Breast epithelium (tissue), 3 donors: ENCODE data around the gene PYURF.

ENCODE experiments used
- POLR2A ChIP-seq: fragments of 450-650 bp; IDR thresholded peaks from one replicate; pipeline ENCODE4 v1.6.1; 2016; ENCODE audit warnings: antibody characterized with exemption, mild to moderate bottlenecking, moderate library complexity
- POLR2AphosphoS5 ChIP-seq, 3 donors: sonication (generic); formaldehyde crosslinking; IDR thresholded peaks; one replicate each; pipeline ENCODE4 v1.6.1; 2017; ENCODE audit warnings: antibody characterized with exemption in 3 of 3
- TF ChIP-seq, protein P1 (sequence below), 3 donors: fragments of 450-650 bp; IDR thresholded peaks; one replicate each; pipeline ENCODE4 v1.5.1; 2016 to 2017; ENCODE audit warnings: antibody characterized with exemption in 3 of 3, mild to moderate bottlenecking in 3 of 3, moderate library complexity in 3 of 3

GRCh38 chr4:88477229-88477860 lies 46.2 kb downstream of the PYURF start:
- TF ChIP-seq POLR2A (no peak), POLR2AphosphoS5 (IDR thresholded peaks at IDR 0.05) (no peak)
- TF ChIP-seq, protein P1, sequence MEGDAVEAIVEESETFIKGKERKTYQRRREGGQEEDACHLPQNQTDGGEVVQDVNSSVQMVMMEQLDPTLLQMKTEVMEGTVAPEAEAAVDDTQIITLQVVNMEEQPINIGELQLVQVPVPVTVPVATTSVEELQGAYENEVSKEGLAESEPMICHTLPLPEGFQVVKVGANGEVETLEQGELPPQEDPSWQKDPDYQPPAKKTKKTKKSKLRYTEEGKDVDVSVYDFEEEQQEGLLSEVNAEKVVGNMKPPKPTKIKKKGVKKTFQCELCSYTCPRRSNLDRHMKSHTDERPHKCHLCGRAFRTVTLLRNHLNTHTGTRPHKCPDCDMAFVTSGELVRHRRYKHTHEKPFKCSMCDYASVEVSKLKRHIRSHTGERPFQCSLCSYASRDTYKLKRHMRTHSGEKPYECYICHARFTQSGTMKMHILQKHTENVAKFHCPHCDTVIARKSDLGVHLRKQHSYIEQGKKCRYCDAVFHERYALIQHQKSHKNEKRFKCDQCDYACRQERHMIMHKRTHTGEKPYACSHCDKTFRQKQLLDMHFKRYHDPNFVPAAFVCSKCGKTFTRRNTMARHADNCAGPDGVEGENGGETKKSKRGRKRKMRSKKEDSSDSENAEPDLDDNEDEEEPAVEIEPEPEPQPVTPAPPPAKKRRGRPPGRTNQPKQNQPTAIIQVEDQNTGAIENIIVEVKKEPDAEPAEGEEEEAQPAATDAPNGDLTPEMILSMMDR (IDR thresholded peaks at IDR 0.05) = no peak
